Activated CD4-positive, alpha-beta memory T cell treated with anti-CD3 and anti-CD28 coated beads for 36 hours (primary cell): ENCODE results near the gene RPL31. TPM values are rescaled to one million over a fixed set of nuclear protein-coding genes. Genes with fewer than 3 reads are reported as not detected.

Source experiments
- CTCF ChIA-PET: fragments of 350-600 bp; sonication (Branson Sonifier 250); formaldehyde crosslinking; loops from one replicate; lab custom pipeline; 2021; ENCODE audit warnings: antibody characterized with exemption, inconsistent platforms; lab: Charles Lee
- POLR2A ChIA-PET: fragments of 350-600 bp; sonication (Branson Sonifier 250); formaldehyde crosslinking; loops from one replicate; lab custom pipeline; 2021; ENCODE audit warnings: antibody characterized with exemption; lab: Charles Lee
- DNase-seq: peaks from one replicate; pipeline ENCODE4 v3.0.0-alpha.2; 2020
- H3K27ac Mint-ChIP-seq: one replicate; pipeline ENCODE4 v1.8.0; 2021; ENCODE audit warnings: mixed read lengths
- H3K27me3 Mint-ChIP-seq: one replicate; pipeline ENCODE4 v1.8.0; 2021; ENCODE audit warnings: mixed read lengths
- H3K36me3 Mint-ChIP-seq: one replicate; pipeline ENCODE4 v1.8.0; 2021; ENCODE audit warnings: mixed read lengths
- H3K4me1 Mint-ChIP-seq: one replicate; pipeline ENCODE4 v1.8.0; 2021; ENCODE audit warnings: low read depth, mixed read lengths
- H3K4me3 Mint-ChIP-seq: one replicate; pipeline ENCODE4 v1.8.0; 2021; ENCODE audit warnings: mild to moderate bottlenecking, mixed read lengths
- H3K9me3 Mint-ChIP-seq: one replicate; pipeline ENCODE4 v1.8.0; 2021; ENCODE audit warnings: mixed read lengths
- intact Hi-C: fragments of 100-400 bp; cut with micrococcal nuclease; formaldehyde crosslinking; loops from one replicate; pipeline ENCODE4 v1.15.1; 2023
- total RNA-seq, 2 experiments: library from RNA; stranded (reverse); gene quantifications; one replicate each; pipeline ENCODE4 v1.2.3, GENCODE V29; 2021

The RPL31 gene
- total RNA-seq, 2 experiments from 2014 or later, result 1,809 to 1,825 TPM

DNA sequence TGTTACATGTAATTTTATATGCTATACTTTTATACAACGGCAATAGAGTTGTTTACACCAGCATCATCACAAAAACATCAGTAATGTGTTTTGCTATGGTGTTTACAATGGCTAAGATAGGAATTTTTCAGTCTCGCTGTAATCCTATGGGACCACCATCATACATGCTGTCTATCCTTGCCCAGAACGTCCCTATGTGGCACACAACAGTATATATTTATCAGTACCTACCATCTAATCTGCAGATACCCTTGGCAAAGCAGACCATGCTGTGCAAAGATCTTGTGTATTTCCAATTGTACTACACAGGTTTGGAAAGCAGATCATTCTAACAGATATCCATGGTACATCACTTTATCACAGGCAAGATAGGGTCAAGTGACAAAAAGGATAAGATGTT, 15.3 kb downstream of the RPL31 start:
- Mint-ChIP-seq H3K4me1 (peaks cover 4% of the 10 kb centered on the region), H3K27ac (no peak overlapping the region), H3K4me3 (no peak overlapping the region), H3K9me3 (no peaks in the 10 kb centered on the region), H3K27me3 (no peaks in the 10 kb centered on the region), H3K36me3 (peaks cover 25% of the 10 kb centered on the region)
- DNase-seq, result no peak
- ChIA-PET CTCF (interaction anchor here (1.3 kb wide), 1 partner anchor 188 kb away, joined by 3 read pairs; no protein-coding TSS in a partner anchor), POLR2A (no interaction called here)
- intact Hi-C loops, result no loop called here

DNA sequence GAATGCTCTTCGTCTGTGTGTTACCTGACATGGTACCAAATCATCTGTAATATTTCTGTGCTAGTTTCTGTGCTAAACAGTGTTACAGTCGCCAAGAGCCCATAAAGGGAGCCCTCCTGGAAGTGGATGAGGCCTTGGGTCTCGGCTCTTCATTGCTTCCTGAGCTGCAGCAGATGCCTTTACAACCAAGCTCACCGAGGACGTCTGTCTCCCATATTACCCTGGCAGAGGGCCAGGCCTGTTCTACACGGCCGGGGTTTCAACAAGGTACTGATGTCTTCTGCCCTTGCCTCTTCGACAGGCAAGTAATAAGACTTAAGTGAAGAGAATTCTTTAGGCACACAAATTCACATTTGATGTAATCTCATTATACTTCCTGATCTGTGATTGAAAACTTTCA, 16.8 kb downstream of the RPL31 start:
- intact Hi-C loops, result no loop called here
- CTCF ChIA-PET, result no interaction called here
- Mint-ChIP-seq H3K27me3 (no peaks in the 10 kb centered on the region), H3K4me3 (no peak overlapping the region), H3K36me3 (peaks cover 16% of the 10 kb centered on the region), H3K9me3 (no peaks in the 10 kb centered on the region), H3K27ac (no peak overlapping the region), H3K4me1 (no peaks in the 10 kb centered on the region)
- POLR2A ChIA-PET, result interaction anchor here (1.7 kb wide), 1 partner anchor 16 kb away, joined by 3 read pairs; no protein-coding TSS in a partner anchor
- DNase-seq, result no peak

DNA sequence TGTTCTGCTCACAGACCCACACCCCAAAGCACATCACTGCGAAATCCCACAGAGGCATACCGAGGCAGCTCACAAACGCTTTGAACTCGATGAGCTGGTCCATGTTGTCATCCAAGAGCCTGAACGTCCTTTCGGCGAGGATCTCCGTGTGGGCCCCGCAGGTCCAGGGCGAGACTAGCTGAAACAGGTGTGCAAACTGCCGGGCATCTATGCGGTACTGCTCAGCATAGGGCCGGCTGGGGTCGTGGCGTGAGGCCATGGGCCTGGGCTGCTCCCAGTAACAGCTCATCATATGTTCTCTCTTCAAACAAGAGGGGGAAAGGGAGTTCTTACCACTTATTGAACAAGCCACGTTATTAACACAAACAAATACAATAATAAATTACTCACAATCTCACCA, 20.1 kb downstream of the RPL31 start:
- ChIA-PET CTCF (interaction anchor here (2.4 kb wide), 1 partner anchor 9 kb away, joined by 8 read pairs; no protein-coding TSS in a partner anchor), POLR2A (no interaction called here)
- Mint-ChIP-seq H3K4me1 (no peaks in the 10 kb centered on the region), H3K27ac (no peak overlapping the region), H3K9me3 (no peaks in the 10 kb centered on the region), H3K27me3 (no peaks in the 10 kb centered on the region), H3K36me3 (peaks cover 7% of the 10 kb centered on the region), H3K4me3 (no peak overlapping the region)
- no peak for DNase-seq
- intact Hi-C loops, result no loop called here

DNA sequence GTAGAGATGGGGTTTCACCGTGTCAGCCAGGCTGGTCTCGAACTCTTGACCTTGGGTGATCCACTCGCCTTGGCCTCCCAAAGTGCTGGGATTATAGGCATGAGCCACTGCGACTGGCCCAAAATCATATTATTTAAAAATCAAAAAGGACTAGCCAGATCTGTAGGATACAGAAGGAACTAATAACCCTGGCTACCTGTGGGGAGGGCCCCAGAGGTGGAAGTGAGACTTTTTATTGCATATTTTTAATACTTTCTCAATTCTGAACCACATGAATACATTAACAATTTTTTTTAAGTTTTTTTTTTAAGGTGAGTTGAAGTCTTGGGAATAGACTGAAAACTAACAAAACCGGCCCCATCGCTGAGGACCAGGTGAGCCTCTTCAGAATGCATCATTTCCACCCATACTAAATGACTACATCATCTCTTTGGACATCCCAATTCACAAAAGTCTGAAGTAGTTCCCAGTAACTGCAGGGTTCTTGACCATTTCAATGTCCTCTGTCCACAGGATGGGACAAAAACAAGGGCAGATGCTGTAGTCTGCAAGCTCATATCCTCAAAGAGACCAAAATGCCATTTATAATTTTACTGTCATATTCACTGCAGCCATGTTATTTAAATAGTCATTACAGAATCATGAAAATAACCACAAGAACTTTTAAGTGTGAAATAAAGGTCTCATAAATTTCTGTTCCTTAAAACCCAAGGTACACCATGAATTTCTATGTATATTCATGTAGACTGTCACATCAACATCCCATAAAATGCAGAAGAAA, 21.4 kb downstream of the RPL31 start:
- Mint-ChIP-seq H3K4me1 (no peaks in the 10 kb centered on the region), H3K9me3 (no peaks in the 10 kb centered on the region), H3K4me3 (no peak overlapping the region), H3K27ac (no peak overlapping the region), H3K36me3 (peaks cover 5% of the 10 kb centered on the region), H3K27me3 (no peaks in the 10 kb centered on the region)
- no peak for DNase-seq
- POLR2A ChIA-PET, result no interaction called here
- CTCF ChIA-PET, result interaction anchor here (2.4 kb wide), 1 partner anchor 11 kb away, joined by 8 read pairs; no protein-coding TSS in a partner anchor
- intact Hi-C loops, result no loop called here

GRCh38 chr2:101025561-101025960, 23.5 kb downstream of the RPL31 start:
- Mint-ChIP-seq H3K36me3 (peaks cover 2% of the 10 kb centered on the region), H3K4me3 (no peak overlapping the region), H3K4me1 (no peaks in the 10 kb centered on the region), H3K9me3 (no peaks in the 10 kb centered on the region), H3K27ac (no peak overlapping the region), H3K27me3 (no peaks in the 10 kb centered on the region)
- DNase-seq, result no peak
- ChIA-PET POLR2A (no interaction called here), CTCF (interaction anchor here (0.6 to 1.2 kb wide), 3 partner anchors 17 to 197 kb away, joined by 3 to 4 read pairs (median 4); no protein-coding TSS in a partner anchor)
- intact Hi-C loops, result no loop called here

GRCh38 chr2:101026253-101026701, 24.2 kb downstream of the RPL31 start:
- H3K36me3 Mint-ChIP-seq, result peaks cover 1% of the 10 kb centered on the region
- no peaks in the 10 kb centered on the region for H3K9me3 Mint-ChIP-seq
- H3K4me3 Mint-ChIP-seq, result no peak overlapping the region
- no peak overlapping the region for H3K27ac Mint-ChIP-seq
- no peaks in the 10 kb centered on the region for H3K27me3 Mint-ChIP-seq
- H3K4me1 Mint-ChIP-seq, result no peaks in the 10 kb centered on the region
- intact Hi-C loops, result no loop called here
- ChIA-PET CTCF (interaction anchor here (1.2 kb wide), 1 partner anchor 10 kb away, joined by 4 read pairs; no protein-coding TSS in a partner anchor), POLR2A (no interaction called here)
- no peak for DNase-seq

- ChIA-PET POLR2A (no interaction called here), CTCF (interaction anchor here (0.6 to 1.2 kb wide), 2 partner anchors 9 to 29 kb away, joined by 4 read pairs; no protein-coding TSS in a partner anchor)
Measured at GRCh38 chr2:101026923-101027469, 24.9 kb downstream of the RPL31 start.

DNA sequence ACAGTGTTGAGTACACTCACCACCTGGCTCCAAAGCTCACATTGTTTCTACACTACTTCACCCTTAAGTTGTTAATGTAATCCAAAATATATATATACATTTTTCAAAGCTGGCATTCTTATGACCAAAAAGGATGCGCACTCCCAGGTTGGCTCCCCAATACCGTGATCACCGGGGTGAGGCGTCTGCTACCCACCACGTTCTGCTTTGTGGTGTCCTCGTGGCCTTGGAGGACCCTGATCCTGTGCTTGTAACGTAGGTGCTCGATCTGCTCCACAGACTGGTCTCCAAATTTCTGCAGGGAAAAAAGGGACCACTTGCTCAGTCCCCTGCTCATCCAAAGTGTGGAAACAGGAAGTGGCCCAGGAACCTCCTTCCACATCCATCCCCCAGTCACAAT, 25.8 kb downstream of the RPL31 start:
- intact Hi-C loops, result no loop called here
- DNase-seq, result no peak
- Mint-ChIP-seq H3K4me3 (no peak overlapping the region), H3K27ac (no peak overlapping the region), H3K36me3 (no peaks in the 10 kb centered on the region), H3K27me3 (no peaks in the 10 kb centered on the region), H3K4me1 (no peaks in the 10 kb centered on the region), H3K9me3 (no peaks in the 10 kb centered on the region)
- POLR2A ChIA-PET, result no interaction called here
- CTCF ChIA-PET, result no interaction called here

More at GRCh38 chr2:101026923-101027469, 24.9 kb downstream of the RPL31 start:
- Mint-ChIP-seq H3K4me1 (no peaks in the 10 kb centered on the region), H3K27me3 (no peaks in the 10 kb centered on the region), H3K36me3 (no peaks in the 10 kb centered on the region), H3K9me3 (no peaks in the 10 kb centered on the region), H3K27ac (no peak overlapping the region), H3K4me3 (no peak overlapping the region)
- intact Hi-C loops, result no loop called here
- no peak for DNase-seq

- Mint-ChIP-seq H3K4me3 (no peak overlapping the region), H3K9me3 (no peaks in the 10 kb centered on the region), H3K36me3 (no peaks in the 10 kb centered on the region), H3K4me1 (no peaks in the 10 kb centered on the region), H3K27ac (no peak overlapping the region), H3K27me3 (no peaks in the 10 kb centered on the region)
- ChIA-PET CTCF (interaction anchor here (0.7 to 1.7 kb wide), 3 partner anchors 18 to 59 kb away, joined by 3 to 4 read pairs (median 3); no protein-coding TSS in a partner anchor), POLR2A (no interaction called here)
- DNase-seq, result no peak
- intact Hi-C loops, result no loop called here
Measured at GRCh38 chr2:101030866-101031554, 28.9 kb downstream of the RPL31 start.

- no peak overlapping the region for H3K4me3 Mint-ChIP-seq
- no peak for DNase-seq
- H3K9me3 Mint-ChIP-seq, result no peaks in the 10 kb centered on the region
- H3K36me3 Mint-ChIP-seq, result no peaks in the 10 kb centered on the region
- no peaks in the 10 kb centered on the region for H3K4me1 Mint-ChIP-seq
- ChIA-PET CTCF (interaction anchor here (1.1 to 1.7 kb wide), 2 partner anchors 19 to 20 kb away, joined by 4 read pairs; no protein-coding TSS in a partner anchor), POLR2A (no interaction called here)
- no peaks in the 10 kb centered on the region for H3K27me3 Mint-ChIP-seq
- H3K27ac Mint-ChIP-seq, result no peak overlapping the region
- intact Hi-C loops, result no loop called here
Measured at GRCh38 chr2:101032084-101032776, 30.1 kb downstream of the RPL31 start.

- H3K27me3 Mint-ChIP-seq, result no peaks in the 10 kb centered on the region
- H3K4me3 Mint-ChIP-seq, result no peak overlapping the region
- ChIA-PET CTCF (interaction anchor here (0.7 to 4.2 kb wide), 12 partner anchors 8 to 169 kb away, joined by 3 to 25 read pairs (median 4); partner anchors contain the start of gene TBC1D8), POLR2A (no interaction called here)
- H3K36me3 Mint-ChIP-seq, result no peaks in the 10 kb centered on the region
- no peaks in the 10 kb centered on the region for H3K9me3 Mint-ChIP-seq
- no peak for DNase-seq
- no peaks in the 10 kb centered on the region for H3K4me1 Mint-ChIP-seq
- H3K27ac Mint-ChIP-seq, result no peak overlapping the region
- intact Hi-C loops, result no loop called here
Measured at GRCh38 chr2:101036562-101036961, 34.5 kb downstream of the RPL31 start.
